Effector CD8-positive, alpha-beta T cell (primary cell): ENCODE results near the gene SAMD5.

Experiments
- DNase-seq: peaks from one replicate; lab custom pipeline; 2025; lab: John Stamatoyannopoulos, UW
- total RNA-seq, 4 experiments: gene quantifications; one replicate each; lab custom pipeline; 2026; lab: John Stamatoyannopoulos, UW

SAMD5 gene
- 0 to 0.54 (median 0.04) reads per million in 4 experiments for total RNA-seq

GRCh38 chr6:147508042-147508865, at the start of gene SAMD5:
Gene SAMD5 (plus strand): TSS chr6:147508690. CDS start chr6:147508929, 239 bp downstream.
- no peak for DNase-seq

DNA sequence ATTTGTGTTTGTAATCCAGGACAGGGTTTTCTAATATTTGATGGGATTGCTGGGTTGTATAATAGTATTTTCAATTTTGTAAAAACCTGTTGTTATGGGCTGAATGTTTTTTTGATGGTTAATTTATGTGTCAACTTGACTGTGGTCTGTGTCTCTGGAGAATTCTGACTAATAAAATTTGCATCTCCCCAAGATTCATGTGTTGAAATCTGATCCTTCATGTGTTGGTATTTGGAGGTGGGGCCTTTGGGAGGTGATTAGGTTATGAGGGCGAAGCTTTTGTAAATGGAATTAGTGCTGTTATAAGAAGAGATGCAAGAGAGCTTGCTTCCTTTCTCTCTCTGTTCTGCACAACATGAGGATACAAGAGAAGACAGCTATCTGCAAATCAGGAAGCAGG, 48.7 kb upstream of the SAMD5 start:
- DNase-seq: no peak

DNA sequence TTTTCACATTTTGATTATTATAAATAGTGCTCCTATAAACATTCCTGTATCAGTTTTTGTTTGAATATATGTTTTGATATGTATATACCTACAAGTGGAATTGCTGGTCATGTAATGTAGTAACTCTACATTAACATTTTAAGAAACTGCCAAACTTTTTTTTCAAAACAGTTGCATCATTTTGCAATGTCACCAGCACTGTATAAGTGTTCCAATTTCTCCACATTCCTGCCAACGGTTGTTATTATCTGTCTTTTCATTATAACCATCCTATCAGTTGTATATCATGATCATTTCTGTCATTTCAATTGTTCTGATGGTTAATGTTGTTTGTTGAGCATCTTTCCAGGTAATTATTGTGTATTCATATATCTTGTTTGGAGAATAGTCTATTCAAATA, 44.8 kb upstream of the SAMD5 start:
- DNase-seq: no peak

GRCh38 chr6:147467428-147467827, 41.1 kb upstream of the SAMD5 start:
- no peak for DNase-seq

DNA sequence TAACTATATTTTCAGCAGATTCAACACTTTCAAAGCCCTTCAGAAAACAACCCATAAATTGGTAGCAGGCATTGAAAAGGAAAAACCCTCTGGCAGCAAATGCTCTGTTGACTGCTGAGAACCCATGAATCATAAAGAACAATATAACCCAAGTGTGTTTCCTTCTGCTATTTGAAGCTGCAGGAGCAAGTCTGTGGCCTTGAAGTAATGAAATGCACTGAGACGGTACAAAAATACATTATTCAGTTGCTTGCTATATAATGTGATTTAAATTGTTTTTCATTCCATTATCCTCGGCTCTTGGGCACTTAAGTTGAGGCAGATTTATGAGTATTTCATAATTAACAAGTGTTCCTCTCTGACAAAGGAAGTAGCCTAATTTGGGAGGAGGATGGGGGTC, 40.6 kb upstream of the SAMD5 start:
- no peak for DNase-seq

DNA sequence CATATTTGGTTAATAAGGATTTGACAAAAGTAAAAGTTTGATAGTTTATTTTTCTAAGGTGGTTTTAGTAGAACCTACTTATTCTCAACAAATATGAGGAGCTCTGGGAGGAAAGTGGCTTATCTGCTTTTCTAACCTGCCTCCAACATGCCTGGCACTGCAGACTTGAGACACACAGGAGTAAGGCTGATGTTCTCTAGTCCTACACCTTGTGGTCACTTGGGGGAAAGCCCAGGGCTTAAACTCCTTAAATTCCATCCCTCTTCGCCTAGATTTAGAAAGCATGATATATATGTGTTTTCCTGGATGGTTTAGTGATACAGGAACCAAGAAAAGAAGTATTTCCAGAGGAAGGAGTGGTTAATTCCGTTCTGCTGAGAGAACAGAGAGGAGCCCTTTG, 39.9 kb upstream of the SAMD5 start:
- no peak for DNase-seq

DNA sequence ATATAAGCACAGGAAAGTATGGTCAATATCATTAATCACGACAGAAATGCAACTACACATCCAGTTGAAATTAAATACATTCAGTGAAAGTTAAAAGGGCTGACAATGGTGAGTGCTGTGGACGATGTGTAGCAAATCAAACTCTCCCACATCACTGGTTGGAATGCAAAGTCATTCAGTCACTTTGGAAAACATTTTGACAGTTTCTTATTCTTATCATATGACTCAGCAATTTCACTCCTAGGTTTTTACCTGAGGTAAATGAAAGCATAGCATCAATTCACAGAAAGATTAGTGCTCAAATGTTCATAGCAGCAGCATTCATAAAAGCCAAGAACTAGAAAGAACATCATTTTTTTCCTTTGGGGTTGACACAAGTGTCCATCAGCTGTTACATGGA, 28.6 kb upstream of the SAMD5 start:
- no peak for DNase-seq

- DNase-seq: no peak
These were observed 21.8 kb upstream of the SAMD5 start for GRCh38 chr6:147486683-147487082.

GRCh38 chr6:147497472-147497871, 11.0 kb upstream of the SAMD5 start:
- no peak for DNase-seq

DNA sequence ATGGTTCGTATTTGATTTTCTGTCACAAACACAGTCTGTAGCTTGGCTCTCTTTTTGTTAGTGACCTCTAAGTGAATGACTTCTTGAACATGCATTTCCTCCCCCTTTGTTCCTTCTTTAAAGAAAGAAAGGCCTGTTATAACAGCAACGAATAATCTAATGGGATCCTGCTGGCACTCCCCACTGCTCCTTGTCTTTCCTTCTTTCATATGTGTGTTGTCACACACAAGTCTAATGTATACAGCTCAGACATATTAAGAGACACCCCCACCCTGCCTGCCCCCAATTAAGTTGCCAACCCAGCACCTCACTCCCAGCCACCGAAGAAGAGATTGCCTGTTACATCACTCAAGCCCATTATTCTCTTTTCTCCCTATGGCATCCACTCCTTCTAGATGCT, 4.9 kb upstream of the SAMD5 start:
- no peak for DNase-seq

GRCh38 chr6:147504848-147505247, 3.6 kb upstream of the SAMD5 start:
- DNase-seq: no peak

DNA sequence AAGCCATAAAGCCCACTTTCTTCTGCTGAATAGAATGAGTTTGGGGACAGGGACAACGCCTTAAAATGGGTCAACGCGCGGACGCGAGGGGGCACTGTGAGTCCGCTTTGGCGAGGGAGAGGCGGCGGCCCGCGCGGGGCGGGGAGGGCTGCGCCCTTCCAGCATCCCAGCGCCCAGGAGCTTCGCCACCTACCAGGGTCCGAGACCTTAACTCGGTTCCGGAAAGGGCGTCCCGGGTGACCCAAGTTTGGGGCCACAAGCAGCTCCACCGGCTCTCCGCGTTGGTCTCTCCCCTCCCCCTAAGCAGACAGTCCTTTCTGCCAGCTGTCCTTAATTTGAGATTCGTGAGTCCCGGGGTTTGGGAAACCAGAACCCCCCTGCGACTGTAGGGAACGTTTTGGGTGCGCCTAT, 1.8 kb upstream of the SAMD5 start:
- DNase-seq: no peak

DNA sequence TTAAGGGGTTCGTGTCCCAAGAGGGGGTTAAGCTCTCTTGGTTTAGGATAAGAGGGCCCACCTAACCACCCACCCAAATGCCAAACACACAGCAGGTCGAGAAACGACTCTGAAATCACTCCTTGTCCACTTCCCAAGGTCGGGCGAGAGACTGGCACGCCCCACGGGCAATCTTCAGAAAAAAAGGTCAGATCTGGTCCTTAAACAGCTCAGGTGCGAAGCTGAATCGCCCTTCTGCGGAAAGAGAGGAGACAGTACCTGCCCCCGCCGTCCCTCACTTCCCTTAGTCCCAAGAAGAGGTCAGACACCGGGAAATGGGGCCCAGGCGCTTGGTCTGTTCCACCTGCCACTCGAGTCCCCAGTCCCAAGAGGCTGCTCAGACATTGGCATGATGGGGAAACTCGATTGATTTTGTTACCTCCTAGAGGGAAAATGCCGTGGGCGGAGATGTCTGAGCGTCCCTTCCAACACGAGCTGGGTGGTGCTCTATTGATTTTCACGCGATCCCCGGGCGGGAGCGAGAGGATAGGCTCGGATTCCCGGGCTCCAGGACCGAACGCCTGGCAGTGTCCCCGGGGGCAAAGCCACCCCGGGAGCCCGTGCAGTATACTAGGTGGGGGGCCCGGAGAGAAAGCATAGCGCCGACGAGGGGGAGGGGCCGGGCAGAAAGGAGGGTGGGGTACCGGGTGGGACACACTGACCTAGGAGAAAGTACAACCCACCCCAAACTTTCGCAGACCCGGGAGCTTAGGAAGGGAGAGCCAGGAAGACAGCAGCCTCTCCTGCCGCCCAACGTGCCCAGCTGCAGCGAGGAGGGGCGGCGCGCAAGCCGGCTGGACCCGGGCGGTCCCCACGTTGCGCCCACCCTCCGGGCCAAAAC, 1.1 kb upstream of the SAMD5 start:
- DNase-seq: no peak

GRCh38 chr6:147508866-147509608, 547 bp downstream of the SAMD5 start:
- DNase-seq: no peak

DNA sequence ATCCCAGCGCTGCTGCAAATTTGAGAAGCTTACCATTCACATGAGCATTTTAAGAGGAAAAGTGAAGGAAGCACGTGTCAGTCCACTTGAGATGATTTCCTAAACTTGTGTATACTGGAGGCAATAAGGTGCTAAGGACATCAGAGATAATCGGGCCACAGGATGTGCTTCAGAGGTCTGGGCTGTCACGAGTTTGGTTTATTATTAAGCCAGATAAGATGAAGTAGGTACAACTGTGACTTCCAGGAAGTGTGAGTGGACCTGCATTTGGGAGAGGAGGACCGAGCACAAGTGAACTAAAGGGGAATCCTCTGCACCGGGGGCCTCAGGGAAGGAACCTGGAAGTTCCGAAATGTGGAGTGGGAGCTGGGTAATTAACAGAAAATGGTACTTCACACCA, 1.4 kb downstream of the SAMD5 start:
- no peak for DNase-seq

- no peak for DNase-seq
These were observed 2.6 kb downstream of the SAMD5 start for GRCh38 chr6:147510929-147511590.

GRCh38 chr6:147514831-147515230, 6.3 kb downstream of the SAMD5 start:
- DNase-seq: no peak

DNA sequence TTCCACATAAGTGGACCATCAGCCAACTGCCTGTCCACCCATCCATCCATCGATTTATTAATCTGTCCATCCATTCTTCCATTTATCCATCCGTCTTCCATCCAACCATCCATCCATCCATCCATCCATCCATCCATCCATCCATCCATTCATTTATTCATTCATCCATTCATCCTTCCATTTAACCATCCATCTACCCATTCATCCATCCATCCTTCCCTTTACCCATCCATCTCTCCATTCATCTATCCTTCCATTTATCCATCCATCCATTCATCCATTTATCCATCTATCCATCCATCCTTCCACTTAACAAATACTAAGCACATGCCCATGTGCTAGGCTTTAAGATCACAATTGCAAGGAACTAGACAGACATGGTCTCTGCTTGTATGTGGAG, 6.8 kb downstream of the SAMD5 start:
- no peak for DNase-seq

DNA sequence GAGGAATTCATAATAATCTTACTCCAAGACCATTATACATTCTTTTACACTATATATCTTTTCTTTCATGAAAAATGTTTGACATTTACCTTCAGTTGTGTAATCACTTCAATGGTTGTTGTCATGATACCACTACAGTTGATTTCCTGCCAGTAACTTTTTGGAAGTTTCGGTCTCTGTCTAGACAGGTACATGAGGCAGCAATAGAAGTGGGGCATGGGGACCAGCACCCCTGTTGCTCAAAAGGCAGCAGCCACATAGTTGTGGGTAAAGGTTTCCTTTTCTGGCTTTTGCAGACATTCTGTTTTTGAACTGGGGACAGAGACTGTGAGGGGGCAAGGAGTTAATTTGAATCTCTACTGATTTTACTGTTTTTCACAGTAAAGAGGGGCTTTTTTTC, 14.1 kb downstream of the SAMD5 start:
- no peak for DNase-seq

DNA sequence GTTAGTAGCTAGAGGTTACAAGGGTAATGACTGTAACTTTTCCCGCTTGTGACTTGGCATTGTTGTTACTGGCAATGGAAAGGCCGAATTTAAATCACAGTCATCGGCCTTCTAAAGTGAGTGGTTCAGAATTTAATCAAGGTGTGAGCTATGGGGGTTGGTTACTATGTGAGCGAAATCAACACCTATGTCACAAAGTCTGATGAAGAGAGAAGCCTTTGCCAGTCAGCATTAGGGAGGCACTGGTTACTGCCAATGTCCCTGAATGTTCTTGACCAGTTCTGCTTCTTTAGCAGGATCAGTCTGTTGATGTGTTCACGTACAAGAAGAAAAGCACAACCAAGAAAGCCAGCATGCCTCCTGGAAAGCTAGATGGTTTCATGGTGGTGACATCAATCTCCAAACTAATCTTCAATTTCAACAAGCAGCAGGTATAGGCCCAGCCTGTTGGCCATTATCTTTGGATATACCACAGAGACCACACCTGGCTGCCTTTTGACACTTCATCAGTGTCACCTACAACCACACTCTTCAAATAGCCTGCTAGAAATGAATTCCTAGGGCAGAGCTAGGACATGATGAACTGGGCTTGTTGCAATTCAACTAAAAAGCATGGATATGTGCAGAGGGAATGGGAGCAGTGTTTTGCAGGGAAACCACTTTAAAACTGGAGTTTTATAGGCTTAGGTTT, 17.2 kb downstream of the SAMD5 start:
- DNase-seq: no peak

- DNase-seq: no peak
These were observed 18.7 kb downstream of the SAMD5 start for GRCh38 chr6:147527197-147527596.
